AG09309 (cell line): ENCODE results near the gene HINT2.

Experiments used
- DNase-seq: peaks from one replicate; pipeline ENCODE4 v3.0.0-alpha.2; 2010; ENCODE audit warnings: low read depth
- H3K4me3 ChIP-seq: 2 replicates; pipeline ENCODE4 v1.5.1; 2011; ENCODE audit warnings: mild to moderate bottlenecking, low read depth, low read length, moderate library complexity; ENCODE audit not compliant: control insufficient read depth
- CTCF ChIP-seq: IDR thresholded peaks from 2 replicates; pipeline ENCODE4 v1.5.1; 2011; ENCODE audit warnings: mild to moderate bottlenecking, low read depth, low read length, inconsistent platforms; ENCODE audit not compliant: insufficient read depth, control insufficient read depth; ENCODE audit errors: missing control alignments

Gene HINT2

GRCh38 chr9:35800530-35800929, 14.3 kb downstream of the HINT2 start:
- no peak overlapping the region for H3K4me3 ChIP-seq
- TF ChIP-seq CTCF: no peak
- no peak for DNase-seq

GRCh38 chr9:35798658-35799374, 16.0 kb downstream of the HINT2 start:
- DNase-seq: peak; percentile 17
- TF ChIP-seq CTCF: no peak

GRCh38 chr9:35797311-35798109, 17.3 kb downstream of the HINT2 start:
- no peak for TF ChIP-seq CTCF
- no peak for DNase-seq
- H3K4me3 ChIP-seq: no peak overlapping the region

More at GRCh38 chr9:35798658-35799374, 16.0 kb downstream of the HINT2 start:
- H3K4me3 ChIP-seq: no peak overlapping the region

GRCh38 chr9:35795695-35796094, 19.1 kb downstream of the HINT2 start:
- no peak overlapping the region for H3K4me3 ChIP-seq
- TF ChIP-seq CTCF: no peak
- DNase-seq: no peak

- DNase-seq: no peak
- no peak for TF ChIP-seq CTCF
- peak overlapping the region; percentile 6; the same call in 1 of the 2 replicates for H3K4me3 ChIP-seq
Measured at GRCh38 chr9:35793461-35793860, 21.4 kb downstream of the HINT2 start.

- DNase-seq: no peak
- no peak for TF ChIP-seq CTCF
- no peak overlapping the region; the same call in 1 of the 2 replicates for H3K4me3 ChIP-seq
Measured at GRCh38 chr9:35792826-35793225, 22.0 kb downstream of the HINT2 start.
